Astrocyte (in vitro differentiated cells and primary cell): ENCODE measurements around the gene ALDH2. TPM values are rescaled to one million over a fixed set of nuclear protein-coding genes. Genes with fewer than 3 reads are reported as not detected.
"Not testable (repeated sequence)": the region's sequence is repeated elsewhere in the genome, so short reads cannot be mapped to it uniquely, and the experiment has no call there.

ENCODE experiments used
- DNase-seq: peaks from one replicate; pipeline ENCODE4 v3.0.0-alpha.2; 2010; ENCODE audit warnings: low read depth
- FAIRE-seq: peaks from 2 replicates; lab custom pipeline; 2011; peaks lifted over from hg19 to GRCh38; lab: Jason Lieb, UNC
- H2AFZ ChIP-seq: 2 replicates; pipeline ENCODE4 v1.6.0; 2012; ENCODE audit warnings: low read depth, low read length, inconsistent platforms
- H3K27ac ChIP-seq: 2 replicates; pipeline ENCODE4 v1.5.1; 2011; ENCODE audit warnings: low read depth, low read length, inconsistent platforms
- H3K27me3 ChIP-seq: 2 replicates; pipeline ENCODE4 v1.6.0; 2011; ENCODE audit warnings: low read length, inconsistent platforms; ENCODE audit not compliant: insufficient read depth
- H3K36me3 ChIP-seq: 2 replicates; pipeline ENCODE4 v1.5.1; 2011; ENCODE audit warnings: low read length, inconsistent platforms; ENCODE audit not compliant: insufficient read depth
- H3K4me1 ChIP-seq: 2 replicates; pipeline ENCODE4 v1.5.1; 2011; ENCODE audit warnings: low read length, inconsistent platforms; ENCODE audit not compliant: insufficient read depth
- H3K4me2 ChIP-seq: 2 replicates; pipeline ENCODE4 v1.6.0; 2012; ENCODE audit warnings: low read length, inconsistent platforms
- H3K4me3 ChIP-seq: 2 replicates; pipeline ENCODE4 v1.5.1; 2011; ENCODE audit warnings: low read depth, mild to moderate bottlenecking, low read length, inconsistent platforms; ENCODE audit not compliant: insufficient read depth
- H3K79me2 ChIP-seq: 2 replicates; pipeline ENCODE4 v1.6.0; 2012; ENCODE audit warnings: mild to moderate bottlenecking, low read length, inconsistent platforms; ENCODE audit not compliant: insufficient read depth
- H3K9ac ChIP-seq: 2 replicates; pipeline ENCODE4 v1.6.0; 2012; ENCODE audit warnings: mild to moderate bottlenecking, low read length, inconsistent platforms
- H3K9me3 ChIP-seq: 2 replicates; pipeline ENCODE4 v1.5.1; 2012; ENCODE audit warnings: low read depth, mild to moderate bottlenecking, low read length, inconsistent platforms; ENCODE audit not compliant: insufficient read depth
- H4K20me1 ChIP-seq: 2 replicates; pipeline ENCODE4 v1.6.0; 2012; ENCODE audit warnings: low read length, inconsistent platforms; ENCODE audit not compliant: insufficient read depth
- H3K27ac Mint-ChIP-seq: one replicate; pipeline ENCODE4 v1.8.0; 2021; ENCODE audit warnings: mild to moderate bottlenecking, mixed read lengths; ENCODE audit not compliant: unreplicated experiment
- H3K27me3 Mint-ChIP-seq: one replicate; pipeline ENCODE4 v1.8.0; 2021; ENCODE audit warnings: low read depth, mixed read lengths; ENCODE audit not compliant: unreplicated experiment
- H3K36me3 Mint-ChIP-seq: one replicate; pipeline ENCODE4 v1.8.0; 2021; ENCODE audit warnings: low read depth, mixed read lengths; ENCODE audit not compliant: unreplicated experiment
- H3K4me1 Mint-ChIP-seq: one replicate; pipeline ENCODE4 v1.8.0; 2021; ENCODE audit warnings: low read depth, mixed read lengths; ENCODE audit not compliant: unreplicated experiment
- H3K4me3 Mint-ChIP-seq: one replicate; pipeline ENCODE4 v1.8.0; 2021; ENCODE audit warnings: mild to moderate bottlenecking, moderate library complexity, mixed read lengths; ENCODE audit not compliant: unreplicated experiment
- H3K9me3 Mint-ChIP-seq: one replicate; pipeline ENCODE4 v1.8.0; 2021; ENCODE audit warnings: mild to moderate bottlenecking, mixed read lengths; ENCODE audit not compliant: unreplicated experiment
- EZH2 ChIP-seq: IDR thresholded peaks from 2 replicates; pipeline ENCODE4 v1.6.1; 2012; ENCODE audit warnings: mild to moderate bottlenecking, low read length, inconsistent platforms; ENCODE audit not compliant: insufficient read depth
- total RNA-seq: library from RNA; stranded (reverse); gene quantifications from 2 replicates; pipeline ENCODE4 v1.2.1, GENCODE V29; 2021
- TF ChIP-seq, protein P1 (sequence below): IDR thresholded peaks from 2 replicates; pipeline ENCODE4 v1.5.1; 2011; ENCODE audit warnings: low read depth, mild to moderate bottlenecking, inconsistent platforms, low read length, moderate library complexity; ENCODE audit not compliant: insufficient read depth

The ALDH2 gene
- total RNA-seq, 1 donor from 2014 or later: 82.0 TPM

- no peak for DNase-seq
- FAIRE-seq: no peak
- no peaks in the 10 kb centered on the region for H3K4me1 Mint-ChIP-seq
Measured at GRCh38 chr12:111827907-111828306, 61.2 kb downstream of the ALDH2 start.

DNA sequence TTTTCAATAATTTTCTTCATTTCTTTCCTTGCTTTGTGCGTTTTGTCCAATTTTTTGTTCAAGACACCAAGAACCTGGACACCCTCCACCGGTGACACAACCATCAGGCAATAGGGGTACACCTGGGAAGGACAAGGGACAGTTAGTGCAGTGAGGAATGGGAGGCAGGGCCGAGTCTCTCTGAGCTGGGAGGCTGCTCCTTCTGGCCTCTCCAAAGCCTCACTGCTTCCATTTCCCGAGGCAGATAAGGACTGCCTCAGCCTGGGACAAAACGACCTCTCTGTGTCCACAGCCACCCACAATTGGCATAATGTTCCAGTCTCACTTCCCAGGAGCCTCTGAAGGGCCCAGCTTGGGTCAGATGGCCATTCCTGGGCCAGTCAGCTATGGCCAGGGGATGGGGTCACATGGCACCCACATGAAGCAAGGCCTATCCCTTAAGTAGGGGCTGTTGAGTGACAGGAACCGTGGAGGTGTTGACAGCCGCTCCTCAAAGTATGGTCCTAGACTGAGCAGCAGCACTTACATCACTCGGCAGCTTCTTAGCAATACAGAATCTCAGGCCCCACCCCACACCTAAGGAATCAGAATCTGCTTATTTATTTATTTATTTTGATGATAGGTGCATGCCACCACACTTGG, 61.7 kb downstream of the ALDH2 start:
- H3K27me3 ChIP-seq: peaks cover 12% of the 10 kb centered on the region
- no peak overlapping the region for H3K9ac ChIP-seq
- no peaks in the 10 kb centered on the region for H3K9me3 Mint-ChIP-seq
- FAIRE-seq (no peak), DNase-seq (no peak)
- no peaks in the 10 kb centered on the region for H3K4me1 ChIP-seq
- H3K36me3 Mint-ChIP-seq: no peaks in the 10 kb centered on the region
- no peaks in the 10 kb centered on the region for H3K9me3 ChIP-seq
- H3K27me3 Mint-ChIP-seq: peaks cover 7% of the 10 kb centered on the region
- no peak overlapping the region for H3K27ac ChIP-seq
- H2AFZ ChIP-seq: no peak overlapping the region
- H3K4me1 Mint-ChIP-seq: no peaks in the 10 kb centered on the region
- no peaks in the 10 kb centered on the region for H3K36me3 ChIP-seq
- H3K27ac Mint-ChIP-seq: no peak overlapping the region
- H3K4me3 Mint-ChIP-seq: no peak overlapping the region
- no peaks in the 10 kb centered on the region for H3K79me2 ChIP-seq
- TF ChIP-seq, protein P1, sequence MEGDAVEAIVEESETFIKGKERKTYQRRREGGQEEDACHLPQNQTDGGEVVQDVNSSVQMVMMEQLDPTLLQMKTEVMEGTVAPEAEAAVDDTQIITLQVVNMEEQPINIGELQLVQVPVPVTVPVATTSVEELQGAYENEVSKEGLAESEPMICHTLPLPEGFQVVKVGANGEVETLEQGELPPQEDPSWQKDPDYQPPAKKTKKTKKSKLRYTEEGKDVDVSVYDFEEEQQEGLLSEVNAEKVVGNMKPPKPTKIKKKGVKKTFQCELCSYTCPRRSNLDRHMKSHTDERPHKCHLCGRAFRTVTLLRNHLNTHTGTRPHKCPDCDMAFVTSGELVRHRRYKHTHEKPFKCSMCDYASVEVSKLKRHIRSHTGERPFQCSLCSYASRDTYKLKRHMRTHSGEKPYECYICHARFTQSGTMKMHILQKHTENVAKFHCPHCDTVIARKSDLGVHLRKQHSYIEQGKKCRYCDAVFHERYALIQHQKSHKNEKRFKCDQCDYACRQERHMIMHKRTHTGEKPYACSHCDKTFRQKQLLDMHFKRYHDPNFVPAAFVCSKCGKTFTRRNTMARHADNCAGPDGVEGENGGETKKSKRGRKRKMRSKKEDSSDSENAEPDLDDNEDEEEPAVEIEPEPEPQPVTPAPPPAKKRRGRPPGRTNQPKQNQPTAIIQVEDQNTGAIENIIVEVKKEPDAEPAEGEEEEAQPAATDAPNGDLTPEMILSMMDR: no peak
- no peak for TF ChIP-seq EZH2
- H3K4me3 ChIP-seq: no peak overlapping the region
- no peaks in the 10 kb centered on the region for H4K20me1 ChIP-seq
- H3K4me2 ChIP-seq: no peak overlapping the region

More at GRCh38 chr12:111827907-111828306, 61.2 kb downstream of the ALDH2 start:
- H3K9me3 Mint-ChIP-seq: no peaks in the 10 kb centered on the region
- no peaks in the 10 kb centered on the region for H3K79me2 ChIP-seq
- H2AFZ ChIP-seq: no peak overlapping the region
- H3K4me1 ChIP-seq: no peaks in the 10 kb centered on the region
- no peaks in the 10 kb centered on the region for H3K9me3 ChIP-seq
- no peak overlapping the region for H3K4me3 ChIP-seq
- no peak overlapping the region for H3K4me2 ChIP-seq
- H3K27ac Mint-ChIP-seq: no peak overlapping the region
- H3K27ac ChIP-seq: no peak overlapping the region
- H3K27me3 ChIP-seq: peaks cover 12% of the 10 kb centered on the region
- H3K4me3 Mint-ChIP-seq: no peak overlapping the region
- no peaks in the 10 kb centered on the region for H4K20me1 ChIP-seq
- no peaks in the 10 kb centered on the region for H3K36me3 Mint-ChIP-seq
- H3K27me3 Mint-ChIP-seq: peaks cover 9% of the 10 kb centered on the region
- H3K9ac ChIP-seq: no peak overlapping the region
- no peak for TF ChIP-seq EZH2
- TF ChIP-seq, protein P1: no peak
- H3K36me3 ChIP-seq: no peaks in the 10 kb centered on the region

GRCh38 chr12:111829635-111830034, 62.9 kb downstream of the ALDH2 start:
- not testable (repeated sequence) for H2AFZ ChIP-seq, H3K27me3 Mint-ChIP-seq, FAIRE-seq

DNA sequence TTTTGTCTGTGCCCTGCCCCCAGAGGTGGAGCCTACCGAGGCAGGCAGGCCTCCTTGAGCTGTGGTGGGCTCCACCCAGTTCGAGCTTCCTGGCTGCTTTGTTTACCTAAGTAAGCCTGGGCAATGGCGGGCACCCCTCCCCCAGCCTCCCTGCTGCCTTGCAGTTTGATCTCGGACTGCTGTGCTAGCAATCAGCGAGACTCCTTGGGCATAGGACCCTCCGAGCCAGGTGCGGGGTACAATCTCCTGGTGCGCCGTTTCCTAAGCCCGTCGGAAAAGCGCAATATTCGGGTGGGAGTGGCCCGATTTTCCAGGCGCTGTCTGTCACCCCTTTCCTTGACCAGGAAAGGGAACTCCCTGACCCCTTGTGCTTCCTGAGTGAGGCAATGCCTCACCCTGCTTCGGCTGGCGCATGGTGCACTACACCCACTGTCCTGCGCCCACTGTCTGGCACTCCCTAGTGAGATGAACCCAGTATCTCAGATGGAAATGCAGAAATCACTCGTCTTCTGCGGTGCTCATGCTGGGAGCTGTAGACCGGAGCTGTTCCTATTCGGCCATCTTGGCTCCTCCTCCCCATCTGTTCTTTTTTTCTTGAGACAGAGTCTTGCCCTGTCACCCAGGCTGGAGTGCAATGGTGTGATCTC, 68.1 kb downstream of the ALDH2 start:
- H3K9ac ChIP-seq, H3K27ac ChIP-seq, H3K4me3 ChIP-seq, H4K20me1 ChIP-seq, H3K4me1 ChIP-seq, H3K36me3 Mint-ChIP-seq, H3K9me3 Mint-ChIP-seq, H2AFZ ChIP-seq, H3K79me2 ChIP-seq, H3K27me3 ChIP-seq, H3K4me1 Mint-ChIP-seq, DNase-seq, FAIRE-seq, H3K27me3 Mint-ChIP-seq, H3K9me3 ChIP-seq, H3K4me2 ChIP-seq, H3K4me3 Mint-ChIP-seq, H3K27ac Mint-ChIP-seq, H3K36me3 ChIP-seq: not testable (repeated sequence)

More at GRCh38 chr12:111829635-111830034, 62.9 kb downstream of the ALDH2 start:
- H3K9ac ChIP-seq, H3K79me2 ChIP-seq, H3K4me1 ChIP-seq, H3K4me2 ChIP-seq, H4K20me1 ChIP-seq, H3K27ac ChIP-seq, DNase-seq, H3K27ac Mint-ChIP-seq, H3K36me3 Mint-ChIP-seq, H3K4me3 ChIP-seq, H3K9me3 ChIP-seq, H3K27me3 ChIP-seq, H3K36me3 ChIP-seq, H3K4me1 Mint-ChIP-seq, H3K4me3 Mint-ChIP-seq, H3K9me3 Mint-ChIP-seq: not testable (repeated sequence)
